ENCODE data around the gene ST6GAL1. TPM values are rescaled to one million over a fixed set of nuclear protein-coding genes. Genes with fewer than 3 reads are reported as not detected.
"Not testable (repeated sequence)": the region's sequence is repeated elsewhere in the genome, so short reads cannot be mapped to it uniquely, and the experiment has no call there.

ST6GAL1 gene
- 72.7 TPM for total RNA-seq
- long read RNA-seq, full-length matches to known transcripts = 7 of 59 reads
- long read RNA-seq, partial matches to known transcripts = 4 of 59 reads
- long read RNA-seq, other reads (novel, unspliced or antisense) = 48 of 59 reads

- DNase-seq (peak; percentile 87), ATAC-seq (peak; percentile 77 to 81)
- Histone ChIP-seq H3K4me1 (peaks cover 26% of the 10 kb centered on the region), H3K9me3 (no peaks in the 10 kb centered on the region), H3K4me3 (peak within 1 kb of the TSS; percentile 94), H3K27ac (peak within 1 kb of the TSS; percentile 86), H3K36me3 (peaks cover 4% of the 10 kb centered on the region), H3K27me3 (ENCODE audit: low read depth) (no peaks in the 10 kb centered on the region)
- intact Hi-C loops (cut with DNase I) = no loop called here
- TF ChIP-seq CTCF (IDR thresholded peaks at IDR 0.05) = peak; percentile 68
These were observed at the start of gene ST6GAL1 for GRCh38 chr3:186930143-186930640. Gene ST6GAL1 (plus strand): TSS chr3:186930526. CDS start chr3:187042704, 112,178 bp downstream.

GRCh38 chr3:186882150-186882524 lies 48.2 kb upstream of the ST6GAL1 start:
- intact Hi-C loops (cut with DNase I) = no loop called here
- Histone ChIP-seq H3K4me1 (no peaks in the 10 kb centered on the region), H3K36me3 (no peaks in the 10 kb centered on the region), H3K4me3 (no peak overlapping the region), H3K9me3 (no peaks in the 10 kb centered on the region), H3K27ac (no peak overlapping the region), H3K27me3 (ENCODE audit: low read depth) (no peaks in the 10 kb centered on the region)
- TF ChIP-seq CTCF (IDR thresholded peaks at IDR 0.05) = no peak
- DNase-seq (no peak), ATAC-seq (no peak)

- Histone ChIP-seq H3K4me3 (no peak overlapping the region), H3K36me3 (no peaks in the 10 kb centered on the region), H3K27me3 (ENCODE audit: low read depth) (no peaks in the 10 kb centered on the region), H3K4me1 (no peaks in the 10 kb centered on the region), H3K27ac (no peak overlapping the region), H3K9me3 (no peaks in the 10 kb centered on the region)
- TF ChIP-seq CTCF (IDR thresholded peaks at IDR 0.05) = no peak
- ATAC-seq = no peak
- no peak for DNase-seq
- intact Hi-C loops (cut with DNase I) = no loop called here
These were observed 47.2 kb upstream of the ST6GAL1 start for GRCh38 chr3:186882881-186883685.

- H3K27ac ChIP-seq = no peak overlapping the region
- H3K4me3 ChIP-seq = no peak overlapping the region
- no peak for TF ChIP-seq CTCF (IDR thresholded peaks at IDR 0.05)
- no peaks in the 10 kb centered on the region for H3K27me3 ChIP-seq (ENCODE audit: low read depth)
- ATAC-seq (no peak), DNase-seq (no peak)
- no peaks in the 10 kb centered on the region for H3K4me1 ChIP-seq
- intact Hi-C loops (cut with DNase I) = no loop called here
- H3K9me3 ChIP-seq = no peaks in the 10 kb centered on the region
- no peaks in the 10 kb centered on the region for H3K36me3 ChIP-seq
These were observed 46.7 kb upstream of the ST6GAL1 start for GRCh38 chr3:186883686-186884058.

- ATAC-seq; H3K4me1 ChIP-seq; intact Hi-C loops (cut with DNase I); H3K27ac ChIP-seq; H3K9me3 ChIP-seq; H3K27me3 ChIP-seq (ENCODE audit: low read depth); DNase-seq; H3K36me3 ChIP-seq; H3K4me3 ChIP-seq: not testable (repeated sequence)
These were observed 45.5 kb upstream of the ST6GAL1 start for GRCh38 chr3:186884868-186885267.
